Activated naive CD4-positive, alpha-beta T cell treated with anti-CD3 and anti-CD28 coated beads, Interleukin-2, amount 10 ng/mL, durations not matched to agents 7 days and 5 days (primary cell): ENCODE data around the gene LETMD1.

ENCODE experiments used
- CTCF ChIA-PET: fragments of 350-600 bp; sonication (Branson Sonifier 250); formaldehyde crosslinking; loops from one replicate; lab custom pipeline; 2021; ENCODE audit warnings: antibody characterized with exemption; lab: Charles Lee
- DNase-seq: peaks from one replicate; pipeline ENCODE4 v3.0.0-alpha.2; 2020
- H3K27ac Mint-ChIP-seq: one replicate; pipeline ENCODE4 v1.8.0; 2021; ENCODE audit warnings: mild to moderate bottlenecking, moderate library complexity, mixed read lengths
- H3K27me3 Mint-ChIP-seq: one replicate; pipeline ENCODE4 v1.8.0; 2021; ENCODE audit warnings: mild to moderate bottlenecking, mixed read lengths
- H3K36me3 Mint-ChIP-seq: one replicate; pipeline ENCODE4 v1.8.0; 2021; ENCODE audit warnings: mixed read lengths
- H3K4me1 Mint-ChIP-seq: one replicate; pipeline ENCODE4 v1.8.0; 2021; ENCODE audit warnings: mixed read lengths
- H3K4me3 Mint-ChIP-seq: one replicate; pipeline ENCODE4 v1.8.0; 2021; ENCODE audit warnings: mild to moderate bottlenecking, moderate library complexity, mixed read lengths
- H3K9me3 Mint-ChIP-seq: one replicate; pipeline ENCODE4 v1.8.0; 2021; ENCODE audit warnings: mixed read lengths

LETMD1 gene

GRCh38 chr12:51017452-51017851, 30.7 kb upstream of the LETMD1 start:
- DNase-seq, result no peak
- Mint-ChIP-seq H3K27ac (no peak overlapping the region), H3K4me3 (no peak overlapping the region), H3K36me3 (peaks cover 5% of the 10 kb centered on the region), H3K4me1 (peaks cover 35% of the 10 kb centered on the region), H3K9me3 (no peaks in the 10 kb centered on the region), H3K27me3 (no peaks in the 10 kb centered on the region)
- CTCF ChIA-PET, result no interaction called here

DNA sequence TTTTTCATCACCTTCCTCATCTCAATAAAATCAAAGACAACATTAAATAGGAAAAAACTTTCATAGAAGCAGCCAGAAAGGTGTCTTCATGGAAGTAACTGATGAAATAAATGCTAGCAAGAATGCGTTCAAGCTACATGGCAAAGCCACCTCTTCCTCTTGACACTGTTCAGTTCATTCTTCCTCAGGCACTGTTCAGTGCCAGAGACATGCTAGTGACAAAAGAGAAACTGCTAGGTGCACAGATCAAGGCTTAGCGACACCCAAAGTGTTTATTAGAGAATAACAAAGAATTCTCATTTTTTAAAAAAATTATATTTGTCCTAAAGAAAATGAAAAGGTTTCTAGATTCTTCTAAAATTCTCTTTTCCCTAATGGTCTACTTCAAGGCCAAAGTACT, 29.2 kb upstream of the LETMD1 start:
- DNase-seq, result no peak
- no peak overlapping the region for H3K27ac Mint-ChIP-seq
- H3K4me1 Mint-ChIP-seq, result peaks cover 37% of the 10 kb centered on the region
- H3K4me3 Mint-ChIP-seq, result no peak overlapping the region
- no peaks in the 10 kb centered on the region for H3K27me3 Mint-ChIP-seq
- CTCF ChIA-PET, result no interaction called here
- no peaks in the 10 kb centered on the region for H3K9me3 Mint-ChIP-seq
- peaks cover 6% of the 10 kb centered on the region for H3K36me3 Mint-ChIP-seq

DNA sequence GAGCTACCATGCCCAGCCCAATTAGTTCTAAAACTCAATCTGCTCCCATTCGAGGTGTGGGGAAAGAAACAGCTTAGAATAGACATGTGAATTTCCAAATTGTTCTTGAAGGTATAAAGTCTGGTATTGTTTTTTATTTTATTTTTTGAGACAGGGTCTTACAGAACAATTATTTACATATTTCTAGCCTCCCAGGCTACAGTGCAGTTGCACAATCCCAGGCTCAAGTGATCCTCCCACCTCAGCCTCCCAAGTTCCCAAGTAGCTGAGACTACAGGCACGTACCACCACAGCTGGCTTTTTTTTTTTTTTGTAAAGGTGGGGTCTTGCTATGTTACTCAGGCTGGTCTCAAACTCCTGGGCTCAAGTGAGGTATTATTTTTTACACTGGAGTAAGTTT, 28.2 kb upstream of the LETMD1 start:
- H3K9me3 Mint-ChIP-seq, result no peaks in the 10 kb centered on the region
- no peak overlapping the region for H3K4me3 Mint-ChIP-seq
- H3K27me3 Mint-ChIP-seq, result no peaks in the 10 kb centered on the region
- peaks cover 46% of the 10 kb centered on the region for H3K4me1 Mint-ChIP-seq
- DNase-seq, result no peak
- H3K27ac Mint-ChIP-seq, result no peak overlapping the region
- H3K36me3 Mint-ChIP-seq, result peaks cover 11% of the 10 kb centered on the region
- CTCF ChIA-PET, result no interaction called here

- peaks cover 53% of the 10 kb centered on the region for H3K4me1 Mint-ChIP-seq
- no peak overlapping the region for H3K4me3 Mint-ChIP-seq
- CTCF ChIA-PET, result no interaction called here
- no peaks in the 10 kb centered on the region for H3K27me3 Mint-ChIP-seq
- no peaks in the 10 kb centered on the region for H3K9me3 Mint-ChIP-seq
- no peak for DNase-seq
- H3K36me3 Mint-ChIP-seq, result peaks cover 11% of the 10 kb centered on the region
- H3K27ac Mint-ChIP-seq, result no peak overlapping the region
These were observed 27.5 kb upstream of the LETMD1 start for GRCh38 chr12:51020448-51021182.

DNA sequence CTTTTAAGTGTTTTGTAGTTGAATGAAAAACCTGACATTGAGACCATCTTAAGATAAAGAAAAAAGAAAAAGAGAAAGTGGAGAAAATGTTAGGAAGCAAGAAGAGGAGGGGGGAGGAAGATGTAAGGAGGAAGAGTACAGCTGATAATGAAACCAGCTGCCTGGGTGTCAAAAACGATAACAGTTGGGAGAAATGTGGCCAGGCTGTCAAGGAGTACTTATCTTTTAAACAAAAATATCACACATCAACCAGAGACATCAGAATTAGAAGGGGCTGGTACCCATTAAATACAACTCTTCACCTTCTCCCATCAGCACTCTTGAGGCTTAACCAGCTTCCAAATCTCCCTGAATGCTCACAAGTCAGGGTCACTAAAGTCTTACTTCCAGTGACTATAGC, 26.4 kb upstream of the LETMD1 start:
- no peaks in the 10 kb centered on the region for H3K27me3 Mint-ChIP-seq
- CTCF ChIA-PET, result interaction anchor here (0.5 to 1.0 kb wide), 4 partner anchors 9 to 196 kb away, joined by 3 to 6 read pairs (median 4); partner anchors contain the start of gene POU6F1
- peaks cover 60% of the 10 kb centered on the region for H3K4me1 Mint-ChIP-seq
- H3K9me3 Mint-ChIP-seq, result no peaks in the 10 kb centered on the region
- DNase-seq, result no peak
- peaks cover 12% of the 10 kb centered on the region for H3K36me3 Mint-ChIP-seq
- peak overlapping the region; percentile 11 for H3K27ac Mint-ChIP-seq
- H3K4me3 Mint-ChIP-seq, result no peak overlapping the region

DNA sequence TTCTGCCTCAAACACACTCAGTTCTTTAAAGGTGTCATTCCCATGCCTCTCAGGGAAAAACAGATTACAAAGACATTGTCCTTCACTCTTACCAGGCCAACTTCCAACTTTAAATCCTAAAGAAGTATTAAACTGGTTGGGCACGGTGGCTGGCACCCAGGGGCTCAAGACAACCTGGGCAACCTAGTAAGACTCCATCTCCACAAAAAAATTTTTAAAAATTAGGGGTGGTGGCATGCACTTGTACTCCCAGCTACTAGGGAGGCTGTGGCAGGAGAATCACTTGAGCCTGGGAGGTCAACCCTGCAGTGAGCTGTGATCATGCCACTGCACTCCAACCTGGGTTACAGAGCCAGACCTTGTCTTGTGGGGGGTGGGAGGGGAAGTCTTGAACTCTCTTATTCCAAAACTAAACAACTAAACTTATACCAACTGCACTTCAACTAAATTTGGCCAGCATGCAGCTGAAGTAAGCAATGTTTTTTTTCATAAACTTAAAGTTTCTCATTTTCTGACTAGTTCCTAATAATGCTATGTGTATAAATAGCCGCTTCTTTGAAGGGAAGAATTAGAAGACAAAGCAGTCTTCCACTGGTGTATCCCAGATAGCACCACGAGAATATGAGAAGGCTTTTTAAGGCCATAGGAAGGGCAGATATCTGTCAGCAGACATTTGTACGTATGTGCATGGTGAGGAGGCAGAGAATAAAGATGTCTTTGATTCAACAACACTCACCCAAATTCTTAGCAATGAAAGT, 24.3 kb upstream of the LETMD1 start:
- Mint-ChIP-seq H3K27ac (peak overlapping the region; percentile 97), H3K4me1 (peaks cover 68% of the 10 kb centered on the region), H3K27me3 (peaks cover 10% of the 10 kb centered on the region), H3K9me3 (no peaks in the 10 kb centered on the region), H3K36me3 (peaks cover 11% of the 10 kb centered on the region), H3K4me3 (peak overlapping the region; percentile 98)
- DNase-seq, result no peak
- CTCF ChIA-PET, result interaction anchor here (0.6 kb wide), 1 partner anchor 37 kb away, joined by 3 read pairs; no protein-coding TSS in a partner anchor

DNA sequence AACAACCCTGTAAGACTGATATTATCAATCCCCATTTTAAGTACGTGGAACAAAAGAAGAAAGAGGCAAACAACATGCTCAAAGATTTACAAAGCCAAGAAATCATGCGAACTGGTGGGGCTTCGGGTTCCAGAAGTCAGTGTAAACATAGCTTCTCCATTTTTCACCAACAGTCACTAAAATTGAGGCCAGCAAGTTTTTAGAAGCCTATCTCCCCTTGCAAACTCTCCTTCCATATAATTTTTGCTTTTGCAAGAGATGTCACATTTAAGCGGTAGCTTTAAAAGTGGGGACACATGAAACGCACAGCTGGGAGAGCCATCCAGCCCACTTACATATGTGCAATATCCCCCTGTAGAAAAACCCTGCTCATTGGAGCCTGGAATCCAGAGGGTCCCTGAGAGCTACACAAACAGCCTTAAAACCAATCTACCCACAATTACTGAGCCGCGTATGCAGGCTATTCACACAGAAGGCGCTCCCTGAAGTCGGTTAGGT, 22.7 kb upstream of the LETMD1 start:
- peak overlapping the region; percentile 98 for H3K4me3 Mint-ChIP-seq
- H3K9me3 Mint-ChIP-seq, result no peaks in the 10 kb centered on the region
- peaks cover 18% of the 10 kb centered on the region for H3K27me3 Mint-ChIP-seq
- H3K27ac Mint-ChIP-seq, result peak overlapping the region; percentile 97
- peaks cover 65% of the 10 kb centered on the region for H3K4me1 Mint-ChIP-seq
- CTCF ChIA-PET, result interaction anchor here (0.6 to 2.0 kb wide), 5 partner anchors 16 to 521 kb away, joined by 3 to 11 read pairs (median 4); partner anchors contain the start of genes ATF1 and DIP2B
- peaks cover 11% of the 10 kb centered on the region for H3K36me3 Mint-ChIP-seq
- DNase-seq, result no peak

GRCh38 chr12:51025836-51026638, 22.1 kb upstream of the LETMD1 start, which contains the start of gene SLC11A2:
Gene SLC11A2, minus strand, starts transcription at chr12:51026384. Its CDS starts 15,656 bp downstream, at chr12:51010728.
- Mint-ChIP-seq H3K36me3 (peaks cover 11% of the 10 kb centered on the region), H3K9me3 (no peaks in the 10 kb centered on the region), H3K27me3 (peaks cover 18% of the 10 kb centered on the region), H3K27ac (peak within 1 kb of the TSS; percentile 97), H3K4me3 (peak within 1 kb of the TSS; percentile 98), H3K4me1 (peaks cover 58% of the 10 kb centered on the region)
- DNase-seq, result peak; percentile 96
- CTCF ChIA-PET, result interaction anchor here (0.7 to 4.7 kb wide), 14 partner anchors 17 to 521 kb away, joined by 3 to 26 read pairs (median 4); partner anchors contain the start of genes ATF1 and DIP2B

- Mint-ChIP-seq H3K27me3 (peaks cover 18% of the 10 kb centered on the region), H3K36me3 (peaks cover 9% of the 10 kb centered on the region), H3K9me3 (no peaks in the 10 kb centered on the region), H3K27ac (no peak overlapping the region), H3K4me3 (peak overlapping the region; percentile 38), H3K4me1 (peaks cover 47% of the 10 kb centered on the region)
- CTCF ChIA-PET, result interaction anchor here (0.6 to 4.7 kb wide), 13 partner anchors 15 to 592 kb away, joined by 3 to 26 read pairs (median 5); partner anchors contain the start of gene DIP2B
- no peak for DNase-seq
These were observed 20.7 kb upstream of the LETMD1 start for GRCh38 chr12:51027342-51027835.

DNA sequence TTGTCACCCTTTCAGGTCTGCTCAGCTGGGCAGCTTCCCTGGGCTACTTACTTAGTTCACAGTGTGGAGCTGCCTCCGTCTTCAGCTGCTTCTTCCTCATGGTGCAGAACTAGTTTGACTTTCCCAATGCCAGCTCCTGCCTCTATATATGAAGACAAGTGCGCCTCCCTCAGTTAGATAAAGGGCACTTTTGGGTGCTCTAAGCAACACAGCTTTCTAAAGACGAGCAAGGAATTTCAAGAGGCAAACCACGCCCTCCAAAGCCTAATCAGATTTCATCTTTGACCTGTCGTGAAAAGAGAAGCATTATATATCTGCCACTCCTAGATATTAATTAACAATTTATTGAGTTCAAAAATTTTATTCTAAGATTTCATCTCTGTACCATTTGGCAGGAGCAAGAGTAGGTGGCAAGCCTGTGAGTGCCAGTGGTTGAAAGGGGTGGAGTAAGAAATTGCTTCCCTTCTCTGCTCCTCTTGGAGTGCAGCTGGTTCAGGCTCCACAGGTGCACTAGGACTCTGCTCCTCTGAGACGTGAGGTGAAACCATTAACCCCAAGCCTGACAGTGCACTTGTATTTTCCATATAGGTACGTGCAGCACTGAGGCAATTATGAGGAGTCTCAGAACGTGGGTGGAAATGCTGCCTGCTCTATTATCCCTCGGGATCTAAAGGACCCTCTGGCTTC, 19.9 kb upstream of the LETMD1 start:
- CTCF ChIA-PET, result interaction anchor here (0.9 to 4.7 kb wide), 11 partner anchors 17 to 593 kb away, joined by 3 to 26 read pairs (median 5); no protein-coding TSS in a partner anchor
- peak; percentile 32 for DNase-seq
- Mint-ChIP-seq H3K4me1 (peaks cover 43% of the 10 kb centered on the region), H3K36me3 (peaks cover 9% of the 10 kb centered on the region), H3K27me3 (peaks cover 20% of the 10 kb centered on the region), H3K4me3 (peak overlapping the region; percentile 18), H3K9me3 (no peaks in the 10 kb centered on the region), H3K27ac (no peak overlapping the region)

DNA sequence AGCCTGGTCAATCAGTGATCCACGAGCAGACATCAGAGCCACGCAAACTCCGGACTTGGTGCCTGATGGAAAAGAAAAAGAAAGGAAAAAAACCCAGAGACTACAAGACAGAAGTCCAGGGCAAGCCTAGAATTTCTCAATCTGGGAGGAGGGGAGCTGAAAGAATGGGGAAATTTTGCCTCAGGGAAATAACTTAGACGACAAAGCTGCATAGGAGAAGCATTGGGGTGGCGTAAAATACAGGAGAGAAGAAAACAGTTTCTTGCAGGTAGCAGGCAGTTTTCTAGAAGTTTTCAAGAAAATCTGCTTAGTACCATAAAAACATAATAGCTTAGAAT, 19.3 kb upstream of the LETMD1 start:
- Mint-ChIP-seq H3K36me3 (peaks cover 7% of the 10 kb centered on the region), H3K4me1 (peaks cover 37% of the 10 kb centered on the region), H3K4me3 (no peak overlapping the region), H3K27me3 (peaks cover 24% of the 10 kb centered on the region), H3K27ac (no peak overlapping the region), H3K9me3 (no peaks in the 10 kb centered on the region)
- CTCF ChIA-PET, result interaction anchor here (1.1 to 4.7 kb wide), 9 partner anchors 18 to 594 kb away, joined by 3 to 26 read pairs (median 5); no protein-coding TSS in a partner anchor
- DNase-seq, result no peak

DNA sequence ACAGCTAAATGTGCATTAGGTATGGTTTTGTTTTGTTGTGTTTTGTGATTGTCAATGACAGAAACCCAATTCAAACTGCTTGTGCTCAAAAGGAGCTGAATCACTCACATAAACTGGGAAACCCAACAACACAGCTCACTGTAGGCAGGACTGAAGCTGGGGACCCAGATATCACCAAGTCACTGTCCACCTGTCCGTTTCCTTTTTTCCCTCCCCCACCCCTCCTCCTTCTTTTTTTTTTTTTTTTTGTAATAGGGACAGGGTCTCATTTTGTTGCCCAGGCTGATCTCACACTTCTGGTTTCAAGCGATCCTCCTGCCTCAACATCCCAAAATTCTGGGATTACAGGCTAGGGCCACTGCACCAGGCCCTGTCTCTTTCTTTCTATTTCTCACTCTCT, 15.1 kb upstream of the LETMD1 start:
- Mint-ChIP-seq H3K36me3 (no peaks in the 10 kb centered on the region), H3K4me1 (peaks cover 2% of the 10 kb centered on the region), H3K27ac (no peak overlapping the region), H3K27me3 (peaks cover 24% of the 10 kb centered on the region), H3K4me3 (no peak overlapping the region), H3K9me3 (no peaks in the 10 kb centered on the region)
- CTCF ChIA-PET, result interaction anchor here (1.3 kb wide), 1 partner anchor 47 kb away, joined by 3 read pairs; no protein-coding TSS in a partner anchor
- no peak for DNase-seq
